Measurements from ENCODE around the gene ENPP7. TPM values are rescaled to one million over a fixed set of nuclear protein-coding genes. Genes with fewer than 3 reads are reported as not detected.

The ENPP7 gene, protein sequence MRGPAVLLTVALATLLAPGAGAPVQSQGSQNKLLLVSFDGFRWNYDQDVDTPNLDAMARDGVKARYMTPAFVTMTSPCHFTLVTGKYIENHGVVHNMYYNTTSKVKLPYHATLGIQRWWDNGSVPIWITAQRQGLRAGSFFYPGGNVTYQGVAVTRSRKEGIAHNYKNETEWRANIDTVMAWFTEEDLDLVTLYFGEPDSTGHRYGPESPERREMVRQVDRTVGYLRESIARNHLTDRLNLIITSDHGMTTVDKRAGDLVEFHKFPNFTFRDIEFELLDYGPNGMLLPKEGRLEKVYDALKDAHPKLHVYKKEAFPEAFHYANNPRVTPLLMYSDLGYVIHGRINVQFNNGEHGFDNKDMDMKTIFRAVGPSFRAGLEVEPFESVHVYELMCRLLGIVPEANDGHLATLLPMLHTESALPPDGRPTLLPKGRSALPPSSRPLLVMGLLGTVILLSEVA
- not detected for polyA plus RNA-seq (2013, experiment 1 of 2)
- not detected for polyA plus RNA-seq (2013, experiment 2 of 2)

DNA sequence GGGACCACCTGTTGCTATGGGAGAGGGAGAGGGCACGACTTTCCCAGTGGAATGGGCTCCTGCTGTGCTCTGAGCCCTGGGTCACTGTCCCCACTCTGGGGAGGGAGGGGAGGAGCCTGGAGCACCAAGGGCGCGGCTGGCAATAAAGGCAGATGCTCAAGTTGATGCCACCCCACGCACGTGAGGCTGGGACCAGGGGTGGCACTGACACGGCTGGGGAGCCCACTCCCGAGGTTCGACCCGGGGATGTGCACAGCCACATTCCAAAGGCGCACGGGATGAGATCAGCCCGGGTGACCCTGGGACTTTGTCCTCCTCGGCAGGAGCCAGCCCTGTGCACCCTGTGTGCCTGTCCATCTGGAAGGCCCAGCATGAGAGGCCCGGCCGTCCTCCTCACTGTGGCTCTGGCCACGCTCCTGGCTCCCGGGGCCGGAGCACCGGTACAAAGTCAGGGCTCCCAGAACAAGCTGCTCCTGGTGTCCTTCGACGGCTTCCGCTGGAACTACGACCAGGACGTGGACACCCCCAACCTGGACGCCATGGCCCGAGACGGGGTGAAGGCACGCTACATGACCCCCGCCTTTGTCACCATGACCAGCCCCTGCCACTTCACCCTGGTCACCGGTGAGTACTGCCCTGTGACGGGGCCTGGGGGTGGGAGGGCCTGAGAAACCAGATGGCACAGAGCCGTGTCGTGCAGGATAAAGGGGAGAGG lies at the start of gene ENPP7:
ENPP7 (plus strand) TSS at position 175 of the 715 bp plus-strand sequence; CDS start at position 372, 197 bp downstream.
- Histone ChIP-seq H3K9me3 (ENCODE audit: control insufficient read depth, low read length) (no peaks in the 10 kb centered on the region), H3K4me1 (ENCODE audit: control insufficient read depth, insufficient read depth, low read length, poor library complexity, severe bottlenecking) (peaks cover 4% of the 10 kb centered on the region), H3K27ac (ENCODE audit: low read depth, low read length, severe bottlenecking) (no peak within 1 kb of the TSS), H3K36me3 (ENCODE audit: control insufficient read depth, insufficient read depth, low read length) (no peaks in the 10 kb centered on the region), H3K4me3 (ENCODE audit: extremely low read depth, insufficient read depth, low read length, poor library complexity, severe bottlenecking) (no peak within 1 kb of the TSS)
- 90% methylated on average over 20 to 30 of the region's 33 CpGs for WGBS, 2 experiments (ENCODE audit: insufficient coverage in 2 of 2)

DNA sequence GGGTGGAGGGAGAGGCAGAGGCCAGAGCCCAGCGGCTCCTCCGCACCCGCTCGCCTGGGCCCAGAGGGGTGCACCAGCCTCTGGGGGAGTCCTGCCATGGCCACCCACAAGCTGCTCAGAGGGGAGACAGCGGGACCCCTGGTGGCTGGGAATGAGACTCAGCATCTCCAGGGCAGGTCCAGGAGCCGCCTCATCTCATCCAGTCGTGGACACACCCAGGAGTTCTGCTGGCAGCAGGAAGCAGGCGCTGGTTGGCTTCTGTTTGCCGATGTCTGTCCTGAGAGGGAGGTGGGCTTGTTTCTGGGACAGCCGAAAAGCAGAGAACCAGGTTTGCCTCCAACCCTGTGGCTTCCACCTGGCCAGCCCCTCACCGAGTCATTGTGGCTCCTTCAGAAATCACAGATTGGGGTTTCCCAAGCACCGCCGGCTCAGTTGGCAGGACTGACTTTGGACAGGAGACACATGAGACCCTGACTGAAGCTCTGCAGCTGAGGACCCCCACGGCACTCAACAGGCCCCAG lies 49.6 kb upstream of the ENPP7 start:
- Histone ChIP-seq H3K9me3 (ENCODE audit: control insufficient read depth, low read length) (no peaks in the 10 kb centered on the region), H3K27ac (ENCODE audit: low read depth, low read length, severe bottlenecking) (no peak overlapping the region), H3K4me1 (ENCODE audit: control insufficient read depth, insufficient read depth, low read length, poor library complexity, severe bottlenecking) (no peaks in the 10 kb centered on the region), H3K36me3 (ENCODE audit: control insufficient read depth, insufficient read depth, low read length) (no peaks in the 10 kb centered on the region), H3K4me3 (ENCODE audit: extremely low read depth, insufficient read depth, low read length, poor library complexity, severe bottlenecking) (no peak overlapping the region)
- 78 to 93% methylated on average over 14 of the region's 14 CpGs for WGBS, 2 experiments (ENCODE audit: insufficient coverage in 2 of 2)

DNA sequence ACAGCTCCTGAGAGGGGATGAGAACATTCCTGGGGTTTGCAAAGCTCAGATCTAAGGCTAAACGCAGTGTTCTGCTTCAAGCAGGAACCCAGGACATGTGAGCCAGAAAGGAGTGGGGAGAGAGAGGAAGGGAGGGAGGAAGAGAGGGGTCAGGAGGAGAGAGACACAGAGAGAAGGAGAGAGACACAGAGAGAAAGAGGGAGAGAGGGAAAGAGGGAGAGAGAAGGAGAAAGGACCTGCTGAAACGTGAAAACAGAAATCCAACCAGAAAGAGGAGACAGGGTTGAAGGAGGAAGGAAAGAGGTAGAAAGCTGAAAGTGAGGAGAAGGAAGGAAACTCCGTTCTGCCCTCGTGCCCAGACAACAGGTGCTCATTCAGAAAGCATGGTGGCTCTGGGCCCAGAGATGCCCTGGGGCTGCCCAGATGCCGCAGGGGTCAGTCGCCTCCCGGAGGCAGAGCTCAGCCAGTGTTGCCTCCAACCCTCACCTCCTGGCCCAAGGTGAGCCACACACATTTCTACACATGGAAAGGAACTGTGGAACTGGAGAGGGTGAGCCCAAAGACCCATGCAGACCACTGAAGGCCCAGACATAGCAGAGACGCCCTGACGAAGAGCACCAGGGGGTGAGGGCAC lies 49.0 kb upstream of the ENPP7 start:
- WGBS, 2 experiments (ENCODE audit: insufficient coverage in 2 of 2), result 87 to 89% methylated on average over 6 to 9 of the region's 9 CpGs
- no peak overlapping the region for H3K4me3 ChIP-seq (ENCODE audit: extremely low read depth, insufficient read depth, low read length, poor library complexity, severe bottlenecking)
- no peaks in the 10 kb centered on the region for H3K9me3 ChIP-seq (ENCODE audit: control insufficient read depth, low read length)
- no peaks in the 10 kb centered on the region for H3K4me1 ChIP-seq (ENCODE audit: control insufficient read depth, insufficient read depth, low read length, poor library complexity, severe bottlenecking)
- no peaks in the 10 kb centered on the region for H3K36me3 ChIP-seq (ENCODE audit: control insufficient read depth, insufficient read depth, low read length)
- H3K27ac ChIP-seq (ENCODE audit: low read depth, low read length, severe bottlenecking), result no peak overlapping the region

DNA sequence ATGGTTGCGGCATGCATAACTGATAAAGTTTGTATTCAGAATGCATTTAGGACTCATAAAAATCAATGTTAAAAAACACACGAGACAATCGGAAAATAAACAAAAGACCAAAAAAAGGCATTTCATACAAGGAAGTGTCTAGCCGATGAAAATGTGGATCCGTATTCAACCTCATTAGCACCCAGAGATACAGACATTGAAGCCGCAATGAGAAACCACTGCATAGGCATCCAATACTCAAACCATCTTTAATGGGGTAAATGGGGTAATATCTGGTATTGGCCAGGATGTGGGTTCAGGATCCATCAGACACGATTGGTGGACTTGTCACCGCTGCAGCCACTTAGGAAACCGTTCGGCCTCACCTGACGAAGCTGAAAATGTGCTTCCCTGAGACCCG lies 47.4 kb upstream of the ENPP7 start:
- Histone ChIP-seq H3K4me1 (ENCODE audit: control insufficient read depth, insufficient read depth, low read length, poor library complexity, severe bottlenecking) (no peaks in the 10 kb centered on the region), H3K9me3 (ENCODE audit: control insufficient read depth, low read length) (no peaks in the 10 kb centered on the region), H3K36me3 (ENCODE audit: control insufficient read depth, insufficient read depth, low read length) (no peaks in the 10 kb centered on the region), H3K27ac (ENCODE audit: low read depth, low read length, severe bottlenecking) (no peak overlapping the region), H3K4me3 (ENCODE audit: extremely low read depth, insufficient read depth, low read length, poor library complexity, severe bottlenecking) (no peak overlapping the region)
- WGBS, 2 experiments (ENCODE audit: insufficient coverage in 2 of 2), result 94 to 99% methylated on average over 10 of the region's 12 CpGs

DNA sequence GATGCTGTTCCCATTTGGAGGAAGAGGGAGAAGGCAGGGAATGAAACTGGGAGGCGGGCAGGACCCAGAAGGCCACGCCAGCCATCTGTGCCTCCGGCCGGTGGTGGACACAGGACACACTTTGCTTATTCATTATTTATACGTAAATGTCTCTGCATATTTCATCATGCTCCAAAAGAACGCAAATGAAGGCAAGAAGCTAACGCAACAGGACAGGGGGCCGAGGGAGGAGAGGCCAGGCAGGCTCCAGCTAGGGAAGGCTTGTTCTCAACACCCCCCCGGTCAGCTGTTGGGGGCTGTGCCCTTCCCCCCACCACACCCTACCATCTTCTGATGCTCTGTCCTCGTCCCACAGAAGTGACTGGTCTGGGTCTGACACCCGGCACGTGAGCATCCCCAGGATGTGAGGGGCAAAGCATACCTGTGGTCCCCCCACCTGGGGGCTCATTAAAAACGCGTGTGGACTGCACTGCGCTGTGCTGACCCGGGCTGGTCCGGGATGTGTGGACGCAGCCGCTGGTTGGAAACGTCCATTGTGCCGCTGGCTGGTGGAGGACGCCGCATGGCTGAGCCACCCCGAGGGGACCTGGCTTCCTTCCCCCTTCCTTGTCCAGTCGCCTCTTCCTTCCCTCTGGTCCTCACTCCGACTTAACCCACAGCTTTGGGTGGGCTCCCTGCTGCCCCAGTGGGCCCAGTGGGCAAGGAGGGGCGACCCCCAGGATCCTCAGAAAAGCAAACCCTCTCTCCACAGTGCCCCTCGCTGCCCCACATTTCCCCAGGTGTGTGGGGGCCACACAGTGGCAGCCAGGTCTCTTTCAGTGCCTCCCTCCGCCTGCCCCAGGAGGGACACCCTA lies 46.4 kb upstream of the ENPP7 start:
- WGBS, 2 experiments (ENCODE audit: insufficient coverage in 2 of 2), result 81 to 91% methylated on average over 18 to 25 of the region's 29 CpGs
- Histone ChIP-seq H3K9me3 (ENCODE audit: control insufficient read depth, low read length) (no peaks in the 10 kb centered on the region), H3K4me3 (ENCODE audit: extremely low read depth, insufficient read depth, low read length, poor library complexity, severe bottlenecking) (no peak overlapping the region), H3K27ac (ENCODE audit: low read depth, low read length, severe bottlenecking) (no peak overlapping the region), H3K36me3 (ENCODE audit: control insufficient read depth, insufficient read depth, low read length) (no peaks in the 10 kb centered on the region), H3K4me1 (ENCODE audit: control insufficient read depth, insufficient read depth, low read length, poor library complexity, severe bottlenecking) (no peaks in the 10 kb centered on the region)

DNA sequence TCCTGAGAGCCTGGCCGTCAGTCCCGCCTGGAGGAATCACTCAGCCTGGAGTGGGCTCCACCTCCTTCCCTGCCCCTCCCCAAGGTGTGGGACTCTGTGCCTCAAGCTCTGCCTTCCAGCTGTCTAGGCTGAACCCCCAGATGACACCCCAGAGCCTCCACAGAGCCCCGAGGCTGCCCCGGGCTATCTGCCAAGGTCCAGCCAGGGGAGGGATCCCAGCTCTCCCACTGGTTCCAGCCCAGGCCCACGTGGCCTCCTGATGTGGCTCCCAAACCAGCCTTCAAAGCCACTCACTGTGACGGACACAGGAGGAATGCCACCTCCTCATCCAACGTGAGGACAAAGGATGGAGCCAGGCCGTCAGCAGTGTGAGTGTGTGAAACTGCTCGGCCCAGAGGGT lies 45.6 kb upstream of the ENPP7 start:
- Histone ChIP-seq H3K4me3 (ENCODE audit: extremely low read depth, insufficient read depth, low read length, poor library complexity, severe bottlenecking) (no peak overlapping the region), H3K9me3 (ENCODE audit: control insufficient read depth, low read length) (no peaks in the 10 kb centered on the region), H3K36me3 (ENCODE audit: control insufficient read depth, insufficient read depth, low read length) (no peaks in the 10 kb centered on the region), H3K27ac (ENCODE audit: low read depth, low read length, severe bottlenecking) (no peak overlapping the region), H3K4me1 (ENCODE audit: control insufficient read depth, insufficient read depth, low read length, poor library complexity, severe bottlenecking) (no peaks in the 10 kb centered on the region)
- 78 to 90% methylated on average over 7 to 9 of the region's 9 CpGs for WGBS, 2 experiments (ENCODE audit: insufficient coverage in 2 of 2)

DNA sequence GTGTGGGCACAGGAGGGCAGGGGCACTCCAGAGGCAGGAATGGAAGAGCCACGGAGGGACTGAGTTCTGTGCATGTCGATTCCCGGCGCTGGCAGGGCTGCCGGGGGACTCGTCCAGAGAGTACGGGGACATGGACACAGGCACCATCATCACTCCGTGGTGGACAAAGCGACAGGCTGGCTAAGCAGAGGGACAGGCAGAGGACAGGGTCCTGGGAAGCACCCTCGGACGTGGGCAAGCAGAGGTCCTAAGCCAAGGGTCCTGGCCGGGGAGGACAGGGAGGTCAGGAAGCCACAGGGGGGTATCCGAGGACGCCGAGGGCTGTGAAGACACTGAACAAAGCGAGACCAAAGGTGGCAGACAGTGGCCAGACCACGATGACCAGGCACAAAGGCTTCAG lies 44.3 kb upstream of the ENPP7 start:
- H3K9me3 ChIP-seq (ENCODE audit: control insufficient read depth, low read length), result no peaks in the 10 kb centered on the region
- H3K4me1 ChIP-seq (ENCODE audit: control insufficient read depth, insufficient read depth, low read length, poor library complexity, severe bottlenecking), result no peaks in the 10 kb centered on the region
- no peaks in the 10 kb centered on the region for H3K36me3 ChIP-seq (ENCODE audit: control insufficient read depth, insufficient read depth, low read length)
- H3K27ac ChIP-seq (ENCODE audit: low read depth, low read length, severe bottlenecking), result no peak overlapping the region
- 94% methylated on average over 17 of the region's 17 CpGs for WGBS, 2 experiments (ENCODE audit: insufficient coverage in 2 of 2)
- H3K4me3 ChIP-seq (ENCODE audit: extremely low read depth, insufficient read depth, low read length, poor library complexity, severe bottlenecking), result no peak overlapping the region

DNA sequence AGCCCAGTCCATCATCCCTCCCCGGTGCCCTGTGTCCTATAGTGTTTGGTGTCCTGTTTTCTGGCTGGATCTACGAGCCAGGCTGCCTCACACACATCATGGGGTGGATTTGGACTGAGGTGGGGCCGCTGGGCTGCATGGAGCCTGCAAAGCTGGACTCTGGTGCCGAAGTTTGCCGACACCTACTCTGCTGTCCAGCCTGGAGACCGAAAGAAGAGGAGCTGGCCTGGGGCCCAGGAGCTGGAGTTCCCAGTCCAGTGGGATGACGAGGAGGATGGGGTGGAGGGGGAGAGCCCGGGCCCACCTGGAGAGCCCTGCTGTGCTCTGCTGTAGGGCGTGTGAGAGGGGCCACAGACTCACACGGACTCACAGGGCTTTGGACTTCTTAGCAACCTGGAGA lies 40.3 kb upstream of the ENPP7 start:
- no peak overlapping the region for H3K4me3 ChIP-seq (ENCODE audit: extremely low read depth, insufficient read depth, low read length, poor library complexity, severe bottlenecking)
- H3K9me3 ChIP-seq (ENCODE audit: control insufficient read depth, low read length), result no peaks in the 10 kb centered on the region
- no peak overlapping the region for H3K27ac ChIP-seq (ENCODE audit: low read depth, low read length, severe bottlenecking)
- 63 to 75% methylated on average over 6 to 8 of the region's 10 CpGs for WGBS, 2 experiments (ENCODE audit: insufficient coverage in 2 of 2)
- H3K36me3 ChIP-seq (ENCODE audit: control insufficient read depth, insufficient read depth, low read length), result no peaks in the 10 kb centered on the region
- no peaks in the 10 kb centered on the region for H3K4me1 ChIP-seq (ENCODE audit: control insufficient read depth, insufficient read depth, low read length, poor library complexity, severe bottlenecking)

DNA sequence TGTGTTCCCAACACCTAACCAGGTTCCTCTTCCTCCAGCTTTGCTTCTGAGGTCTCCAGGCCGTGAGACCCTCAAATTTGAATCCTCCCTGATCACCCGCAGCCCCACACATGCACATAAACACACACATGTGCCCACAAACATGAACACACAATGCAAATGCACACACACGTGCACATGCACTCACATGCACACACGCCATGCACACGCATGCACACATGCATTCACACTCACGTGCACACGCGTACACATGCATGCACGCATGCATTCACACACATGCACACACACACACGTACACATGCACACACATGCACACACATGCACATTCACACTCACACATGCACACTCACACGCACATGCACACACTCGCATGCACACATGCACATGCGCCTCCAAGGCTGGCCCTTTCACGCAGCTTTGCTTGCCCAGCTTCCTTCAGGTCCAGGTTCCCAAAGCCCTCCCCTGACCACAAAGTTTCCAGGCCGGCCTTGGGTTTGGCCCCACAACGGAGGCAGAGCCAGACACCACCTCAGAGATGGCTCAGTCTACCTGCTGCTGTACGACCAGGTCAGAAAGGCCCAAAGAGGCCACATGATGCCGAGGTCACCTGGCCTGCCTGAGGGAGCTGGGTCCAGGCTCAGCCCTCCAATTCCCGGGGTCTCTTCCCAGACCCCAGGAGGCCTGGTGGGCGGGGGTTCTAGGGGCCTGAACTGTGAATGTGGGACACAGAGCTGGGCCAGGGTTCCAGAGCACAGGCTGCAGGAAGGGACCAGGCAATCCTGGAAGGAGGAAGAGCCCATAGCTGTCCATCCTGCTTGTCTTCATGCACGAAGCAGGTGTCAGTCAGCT lies 39.5 kb upstream of the ENPP7 start:
- 77 to 82% methylated on average over 18 to 19 of the region's 21 CpGs for WGBS, 2 experiments (ENCODE audit: insufficient coverage in 2 of 2)
- Histone ChIP-seq H3K4me1 (ENCODE audit: control insufficient read depth, insufficient read depth, low read length, poor library complexity, severe bottlenecking) (no peaks in the 10 kb centered on the region), H3K4me3 (ENCODE audit: extremely low read depth, insufficient read depth, low read length, poor library complexity, severe bottlenecking) (no peak overlapping the region), H3K36me3 (ENCODE audit: control insufficient read depth, insufficient read depth, low read length) (no peaks in the 10 kb centered on the region), H3K9me3 (ENCODE audit: control insufficient read depth, low read length) (no peaks in the 10 kb centered on the region), H3K27ac (ENCODE audit: low read depth, low read length, severe bottlenecking) (no peak overlapping the region)

Data from mesodermal cell (in vitro differentiated cells).